GM19099 (cell line): ENCODE results near the gene PROM1.

ENCODE experiments used
- POLR2A ChIP-seq: IDR thresholded peaks from 3 replicates; pipeline ENCODE4 v1.6.1; 2011; ENCODE audit warnings: low read depth; ENCODE audit not compliant: insufficient read length; ENCODE audit errors: extremely low read depth

Gene PROM1

DNA sequence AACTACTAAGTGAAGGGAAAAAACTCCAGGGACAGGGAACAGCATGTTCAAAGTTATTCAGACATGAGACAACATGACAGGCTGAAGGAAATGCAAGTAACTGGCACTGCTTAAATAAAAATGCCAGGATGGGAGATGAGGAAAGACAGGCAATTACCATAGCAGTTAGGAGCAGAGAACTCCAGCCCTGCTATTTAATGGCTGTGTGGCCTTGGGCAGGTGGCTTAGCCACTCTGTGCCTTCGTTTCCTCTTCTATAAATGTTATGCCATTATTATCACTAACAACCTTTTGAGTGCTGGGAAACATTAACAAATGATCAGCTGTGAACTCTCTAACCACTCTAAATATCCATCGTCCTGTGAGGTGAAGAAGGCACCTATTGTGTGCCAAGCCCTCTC is 32.7 kb downstream of the PROM1 start:
- no peak for TF ChIP-seq POLR2A

DNA sequence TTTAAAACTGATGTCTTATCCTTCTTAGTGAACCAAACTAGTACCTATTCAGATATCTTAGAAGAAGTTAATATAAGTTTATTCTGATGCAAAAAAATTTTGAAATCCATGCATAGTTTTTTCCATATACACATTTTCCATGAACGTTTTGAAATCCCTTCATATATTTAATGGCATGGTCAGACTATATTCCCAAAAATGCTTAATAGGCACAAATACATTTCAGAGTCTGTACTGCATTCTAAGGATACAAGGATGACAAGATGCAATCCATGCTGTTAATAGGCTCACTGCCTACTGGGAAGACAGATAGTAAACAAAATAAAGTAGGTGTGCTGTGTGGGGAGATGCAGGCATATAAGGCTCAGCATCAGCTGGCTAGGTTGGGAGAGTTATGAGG is 33.2 kb downstream of the PROM1 start:
- no peak for TF ChIP-seq POLR2A

DNA sequence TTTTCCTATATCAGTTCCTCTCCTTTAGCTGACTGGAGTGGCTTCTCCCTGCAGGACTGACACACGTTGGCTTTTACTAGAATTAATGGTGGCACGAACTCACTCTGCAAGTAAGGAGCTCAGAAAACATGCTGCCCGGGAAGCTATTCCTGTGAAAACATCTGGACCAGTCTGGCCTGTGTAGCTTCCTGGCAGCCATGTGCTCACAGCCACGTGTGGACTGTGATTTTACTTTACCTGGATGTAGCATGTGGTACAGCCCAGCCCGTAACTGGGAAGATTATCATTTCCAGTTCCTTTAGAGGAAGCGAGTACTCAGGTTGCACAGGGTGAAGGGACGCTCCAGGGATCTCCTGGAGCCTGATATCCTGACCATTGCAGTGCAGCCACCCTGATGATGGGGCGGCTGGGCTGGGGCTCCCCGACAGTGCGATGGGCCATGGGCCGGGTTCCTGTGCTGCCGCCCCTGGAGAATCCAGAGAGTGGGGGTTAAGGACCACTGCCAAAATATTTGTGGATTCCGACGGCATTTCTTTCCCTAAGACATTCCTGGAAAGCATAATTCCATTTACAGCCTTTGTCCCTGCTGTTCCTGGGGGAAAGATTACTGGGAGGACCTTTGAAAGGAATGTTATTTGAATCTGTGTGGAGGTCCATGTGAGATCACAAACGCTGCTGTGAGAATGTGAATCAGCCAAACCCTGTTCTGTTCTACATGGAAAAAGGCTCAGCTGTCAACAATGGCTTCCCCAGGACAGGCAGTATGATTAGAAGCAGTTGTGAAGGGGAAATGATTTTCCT is 35.0 kb downstream of the PROM1 start:
- no peak for TF ChIP-seq POLR2A

DNA sequence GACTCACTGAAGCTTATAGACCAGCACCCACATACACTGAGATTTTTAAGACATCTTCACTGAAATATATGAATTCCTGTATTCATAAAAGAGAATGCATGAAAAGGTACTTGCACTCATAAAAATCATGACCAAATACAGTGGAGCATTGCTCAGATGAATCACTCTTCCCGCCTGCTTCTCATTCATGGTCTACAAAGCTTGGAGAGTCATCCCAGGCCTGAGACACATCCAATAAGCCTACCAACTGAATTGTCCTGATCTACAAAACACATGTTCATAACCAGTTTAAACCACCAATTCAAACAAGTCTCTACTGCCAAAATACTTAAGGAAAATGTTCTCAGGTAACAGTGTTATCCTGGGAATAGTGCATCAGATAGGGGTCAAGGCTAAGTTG is 38.1 kb downstream of the PROM1 start:
- no peak for TF ChIP-seq POLR2A

DNA sequence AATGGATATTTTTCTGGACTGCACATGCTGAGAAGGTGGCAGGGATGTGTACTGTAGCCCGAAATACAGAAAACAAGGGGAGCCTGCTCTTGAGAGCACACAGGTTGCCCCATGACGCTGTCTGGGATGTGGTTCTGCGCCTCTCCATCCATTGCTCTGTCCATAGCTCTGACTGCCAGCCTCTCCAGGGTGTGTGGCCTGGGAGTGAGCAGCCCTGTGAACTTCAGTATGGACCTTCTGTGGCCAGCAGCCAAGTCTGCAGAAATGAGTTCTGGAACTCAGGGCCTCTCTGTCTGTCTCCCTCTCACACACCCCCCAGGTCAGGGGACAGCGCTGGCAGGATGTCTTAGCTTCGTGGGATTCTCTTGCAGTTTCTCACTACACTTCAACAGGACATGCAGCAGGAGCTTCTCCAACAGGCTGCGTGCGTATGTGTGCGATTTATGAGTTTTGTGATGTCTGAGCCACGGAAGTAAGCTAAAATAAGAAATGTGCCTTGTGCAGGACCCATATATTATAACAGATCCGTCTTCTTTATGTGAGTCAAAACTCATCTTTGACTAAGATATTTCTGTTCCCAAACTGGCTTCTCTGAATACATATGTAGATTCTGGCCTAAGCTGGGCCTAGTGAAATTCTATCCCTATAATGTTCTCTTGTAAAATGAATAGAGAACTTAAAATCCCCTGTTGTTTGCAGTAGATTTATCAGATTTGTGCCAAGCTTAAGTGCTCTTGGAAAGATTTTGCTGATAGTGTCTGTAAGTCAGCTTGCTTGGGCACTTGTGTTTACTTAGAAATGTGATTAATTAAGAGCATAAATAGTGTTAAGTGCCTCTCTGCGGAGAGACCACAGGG is 40.0 kb downstream of the PROM1 start:
- no peak for TF ChIP-seq POLR2A

DNA sequence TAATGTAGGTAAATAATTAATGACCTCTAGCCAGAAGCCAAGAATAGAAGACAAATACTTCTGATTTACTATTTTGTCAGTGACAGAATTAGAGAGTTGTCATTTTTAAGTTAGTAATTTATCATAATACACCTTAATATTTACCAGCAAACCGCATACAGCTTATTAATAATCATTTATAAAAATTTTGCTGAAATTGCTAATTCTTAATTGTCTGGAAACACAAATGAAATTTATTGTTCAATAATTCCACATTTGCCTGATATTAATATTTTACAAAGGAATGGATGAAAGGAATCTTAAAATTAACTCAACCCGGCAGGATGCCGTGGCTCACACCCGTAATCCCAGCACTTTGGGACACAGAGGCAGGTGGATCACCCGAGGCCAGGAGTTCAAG is 44.7 kb downstream of the PROM1 start:
- no peak for TF ChIP-seq POLR2A

- no peak for TF ChIP-seq POLR2A
Observed at GRCh38 chr4:16037901-16038300, 45.9 kb downstream of the PROM1 start.

DNA sequence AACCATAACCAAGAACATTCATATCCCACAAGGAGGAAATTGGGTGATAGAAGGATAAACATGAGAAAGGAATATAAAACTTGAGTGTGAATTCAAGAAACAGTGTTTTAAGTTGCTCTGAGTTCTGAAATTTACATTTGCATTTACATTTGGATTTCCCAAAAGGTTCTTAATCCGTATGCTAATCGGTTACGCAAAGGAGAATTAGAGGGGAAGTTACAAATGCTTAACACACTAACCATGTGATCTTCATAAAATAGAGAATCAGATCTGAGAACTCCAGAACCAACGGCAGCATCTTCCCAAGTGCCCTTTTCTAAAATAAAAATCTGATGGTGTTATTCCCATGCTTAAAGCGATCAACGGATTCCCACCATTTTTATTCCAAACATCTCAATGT is 48.0 kb downstream of the PROM1 start:
- TF ChIP-seq POLR2A, result no peak

DNA sequence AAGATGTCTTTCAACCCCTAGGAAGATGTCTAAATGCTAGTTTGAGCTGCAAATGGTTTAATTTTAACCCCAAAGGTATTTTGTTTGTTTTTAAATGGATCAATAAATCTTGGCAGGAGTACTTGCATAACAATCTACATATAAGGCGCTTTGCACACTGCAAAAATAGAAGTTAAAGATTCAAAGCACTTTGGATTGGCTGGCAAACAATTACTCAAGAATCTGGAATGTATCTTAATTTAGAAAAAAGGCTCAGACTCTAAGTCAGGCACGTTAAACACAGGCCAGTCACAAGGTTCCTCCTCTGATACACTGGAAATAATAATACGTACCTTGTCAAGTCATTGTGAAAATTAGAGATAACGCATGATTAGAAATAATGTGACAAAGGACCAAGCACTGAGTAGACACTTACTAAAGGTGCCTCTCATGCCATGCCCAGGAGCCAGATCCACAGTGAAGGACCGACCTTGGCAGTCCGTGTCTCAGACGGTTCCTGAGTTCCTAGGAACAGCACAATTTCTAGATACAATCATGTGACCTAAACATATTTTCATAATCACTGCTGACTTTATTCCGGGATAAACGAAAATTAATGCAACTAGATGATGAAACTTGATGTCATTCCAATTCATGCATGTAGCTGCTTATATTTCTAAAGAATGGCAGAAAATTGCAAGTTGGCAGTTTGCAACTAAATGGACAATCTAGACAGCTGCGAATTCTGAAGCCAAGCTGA is 49.6 kb downstream of the PROM1 start:
- no peak for TF ChIP-seq POLR2A

GRCh38 chr4:16032396-16032770 is 51.4 kb downstream of the PROM1 start:
- no peak for TF ChIP-seq POLR2A

GRCh38 chr4:16031546-16032395 is 52.1 kb downstream of the PROM1 start:
- no peak for TF ChIP-seq POLR2A

DNA sequence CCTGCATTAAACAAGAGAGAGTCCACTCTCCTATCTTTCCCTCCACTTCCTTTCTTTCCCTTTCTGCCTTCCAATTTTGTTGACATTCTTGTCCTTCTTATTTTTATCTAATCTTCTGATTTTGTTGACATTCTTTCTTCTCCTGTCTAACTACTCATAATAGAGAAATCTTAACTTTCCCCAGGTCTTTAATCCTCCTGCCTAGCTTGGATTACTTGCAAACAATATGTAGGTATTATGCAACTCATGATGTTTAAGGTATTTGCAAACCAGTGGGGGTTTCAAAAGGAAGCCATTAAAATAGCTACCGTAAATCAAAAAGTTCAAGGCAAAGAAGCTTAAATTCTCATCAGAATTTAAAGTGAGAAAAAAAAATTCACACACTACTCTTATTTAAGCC is 53.9 kb downstream of the PROM1 start:
- no peak for TF ChIP-seq POLR2A

DNA sequence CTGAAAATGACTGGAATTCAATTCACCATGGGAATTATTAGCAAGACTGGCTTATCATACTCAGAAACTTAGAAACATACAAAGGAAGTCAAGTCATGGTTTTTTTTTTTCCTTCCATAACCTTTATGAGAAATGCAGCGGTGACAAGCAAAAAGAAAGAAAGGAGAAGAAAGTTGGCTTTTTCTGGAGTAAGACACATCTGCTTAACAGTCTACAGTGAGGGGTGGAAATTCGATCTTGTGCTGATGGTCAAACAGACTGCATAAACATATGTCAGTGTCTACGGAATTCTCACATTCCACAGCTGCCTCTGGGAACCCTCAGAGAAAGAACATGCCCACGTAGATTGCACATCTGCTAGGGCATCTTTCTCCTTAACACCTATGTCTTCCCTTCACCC is 54.6 kb downstream of the PROM1 start:
- TF ChIP-seq POLR2A, result no peak

DNA sequence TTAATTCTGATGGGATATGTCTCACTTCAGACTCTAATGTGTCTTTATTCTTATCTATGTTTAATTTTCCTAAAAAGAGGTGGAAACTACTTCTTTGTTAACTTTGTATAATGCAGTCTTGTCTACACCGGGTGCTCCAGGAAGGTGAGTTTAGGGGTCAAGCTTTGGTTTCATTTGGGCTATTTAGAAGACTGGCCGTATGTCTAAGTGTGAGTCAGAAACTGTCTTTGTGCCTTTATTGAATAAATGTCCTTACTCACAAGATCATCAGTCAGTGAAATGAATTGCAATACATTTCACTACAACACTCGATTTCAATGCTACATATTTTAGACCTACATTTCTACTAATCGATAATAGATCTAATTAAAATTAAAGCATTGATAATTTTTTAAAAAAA is 56.2 kb downstream of the PROM1 start:
- no peak for TF ChIP-seq POLR2A

GRCh38 chr4:16027114-16027513 is 56.7 kb downstream of the PROM1 start:
- no peak for TF ChIP-seq POLR2A
